H1 (cell line): ENCODE data around the gene SPAG4. TPM values are rescaled to one million over a fixed set of nuclear protein-coding genes. Genes with fewer than 3 reads are reported as not detected.

Experiments
- CTCF ChIA-PET: fragments of 300-600 bp; sonication (Branson Sonifier 250); formaldehyde crosslinking; loops from one replicate; lab custom pipeline; 2021; ENCODE audit not compliant: partially characterized antibody; lab: Charles Lee
- POLR2A ChIA-PET: fragments of 300-600 bp; sonication (Branson Sonifier 250); formaldehyde crosslinking; loops from one replicate; lab custom pipeline; 2021; ENCODE audit warnings: inconsistent platforms; ENCODE audit not compliant: partially characterized antibody; lab: Charles Lee
- DNase-seq, 2 experiments: peaks; one replicate each; pipeline versions ENCODE4 v3.0.0 to v3.0.0-alpha.2; 2010 to 2022; ENCODE audit warnings: low spot score in 2 of 2, low read depth in 1 of 2, mixed read lengths in 1 of 2
- FAIRE-seq: peaks from 2 replicates; lab custom pipeline; 2011; peaks lifted over from hg19 to GRCh38; lab: Jason Lieb, UNC
- H2AFZ ChIP-seq: 2 replicates; pipeline ENCODE4 v1.8.1; 2012; ENCODE audit warnings: low read length, inconsistent platforms
- H2AK5ac ChIP-seq: 2 replicates; pipeline ENCODE4 v1.6.1; 2013; ENCODE audit warnings: low read depth, low read length
- H2BK120ac ChIP-seq: replicated peaks from 2 replicates; pipeline ENCODE3; 2013; ENCODE audit warnings: low read depth, low read length, inconsistent platforms
- H2BK12ac ChIP-seq: 2 replicates; pipeline ENCODE4 v1.6.1; 2013; ENCODE audit warnings: low read depth, low read length
- H2BK15ac ChIP-seq: 2 replicates; pipeline ENCODE4 v1.6.1; 2013; ENCODE audit warnings: low read length
- H2BK20ac ChIP-seq: 2 replicates; pipeline ENCODE4 v1.6.1; 2013; ENCODE audit warnings: low read length
- H2BK5ac ChIP-seq: 2 replicates; pipeline ENCODE4 v1.6.1; 2013; ENCODE audit warnings: low read depth, low read length
- H3K14ac ChIP-seq: 2 replicates; pipeline ENCODE4 v1.6.1; 2013; ENCODE audit warnings: inconsistent platforms; ENCODE audit not compliant: insufficient read length
- H3K18ac ChIP-seq: 2 replicates; pipeline ENCODE4 v1.6.1; 2013; ENCODE audit warnings: low read length; ENCODE audit errors: extremely low read depth
- H3K23ac ChIP-seq: 2 replicates; pipeline ENCODE4 v1.6.1; 2013; ENCODE audit warnings: inconsistent platforms; ENCODE audit not compliant: insufficient read length
- H3K23me2 ChIP-seq: 2 replicates; pipeline ENCODE4 v1.6.1; 2013; ENCODE audit warnings: low read depth, low read length
- H3K27ac ChIP-seq: 2 replicates; pipeline ENCODE4 v1.6.1; 2011; ENCODE audit warnings: low read depth, low read length, inconsistent platforms
- H3K27me3 ChIP-seq, 4 experiments: replicated peaks in 1 of 4; 1 replicate in 1 of 4; 2 replicates in 3 of 4; pipeline versions ENCODE4 v1.6.1 to v1.8.1; 2011 to 2013; ENCODE audit warnings: low read length in 3 of 4, mild to moderate bottlenecking in 3 of 4, inconsistent platforms in 2 of 4, mixed read lengths in 2 of 4, moderate library complexity in 1 of 4; ENCODE audit not compliant: control insufficient read depth in 3 of 4, insufficient read depth in 3 of 4; ENCODE audit errors: extremely low read depth in 1 of 4
- H3K36me3 ChIP-seq, 4 experiments: 2 replicates each; pipeline versions ENCODE4 v1.6.1 to v1.8.1; 2011 to 2013; ENCODE audit warnings: mild to moderate bottlenecking in 4 of 4, low read length in 3 of 4, moderate library complexity in 2 of 4, control low read depth in 1 of 4, inconsistent platforms in 1 of 4; ENCODE audit not compliant: insufficient read depth in 4 of 4, control insufficient read depth in 2 of 4
- H3K4ac ChIP-seq: replicated peaks from 2 replicates; pipeline ENCODE3; 2013; ENCODE audit warnings: low read length, low read depth, mixed read lengths, inconsistent platforms; ENCODE audit not compliant: insufficient read length
- H3K4me1 ChIP-seq, 4 experiments: replicated peaks in 1 of 4; 1 replicate in 1 of 4; 2 replicates in 3 of 4; pipeline versions ENCODE4 v1.6.1 to v1.8.1; 2011 to 2013; ENCODE audit warnings: low read length in 3 of 4, inconsistent platforms in 2 of 4, mixed read lengths in 1 of 4; ENCODE audit not compliant: insufficient read depth in 4 of 4, control insufficient read depth in 3 of 4
- H3K4me2 ChIP-seq, 2 experiments: 2 replicates each; pipeline versions ENCODE4 v1.6.1 to v1.8.1; 2011 to 2013; ENCODE audit warnings: low read depth in 2 of 2, low read length in 2 of 2, control low read depth in 1 of 2, inconsistent platforms in 1 of 2, mild to moderate bottlenecking in 1 of 2; ENCODE audit not compliant: insufficient read depth in 1 of 2
- H3K4me3 ChIP-seq, 4 experiments: fragments of 200-600, 300-600 bp in 1 of 4; sonication (generic), shearing (Covaris generic), sonication (Bioruptor Twin) in 1 of 4; 2 replicates each; pipeline versions ENCODE4 v1.5.1 to v1.8.1; 2011 to 2016; ENCODE audit warnings: low read length in 4 of 4, low read depth in 3 of 4, control low read depth in 2 of 4, inconsistent platforms in 2 of 4, mild to moderate bottlenecking in 2 of 4, mixed read lengths in 1 of 4, moderate library complexity in 1 of 4; ENCODE audit not compliant: insufficient read depth in 2 of 4; ENCODE audit errors: extremely low read depth in 1 of 4
- H3K56ac ChIP-seq: replicated peaks from 2 replicates; pipeline ENCODE3; 2013; ENCODE audit warnings: low read depth, mild to moderate bottlenecking, mixed read lengths, low read length, inconsistent platforms; ENCODE audit not compliant: insufficient read length
- H3K79me1 ChIP-seq: 2 replicates; pipeline ENCODE4 v1.6.1; 2013; ENCODE audit warnings: low read depth, low read length, control low read depth
- H3K79me2 ChIP-seq, 2 experiments: 2 replicates each; pipeline versions ENCODE4 v1.6.1 to v1.8.1; 2012 to 2013; ENCODE audit warnings: low read length in 2 of 2, mild to moderate bottlenecking in 2 of 2, inconsistent platforms in 1 of 2; ENCODE audit not compliant: insufficient read depth in 2 of 2, control insufficient read depth in 1 of 2
- H3K9ac ChIP-seq, 4 experiments: replicated peaks in 1 of 4; 1 replicate in 1 of 4; 2 replicates in 3 of 4; pipeline versions ENCODE4 v1.6.1 to v1.8.1; 2011 to 2013; ENCODE audit warnings: low read depth in 3 of 4, low read length in 3 of 4, control low read depth in 2 of 4, mild to moderate bottlenecking in 2 of 4, moderate library complexity in 2 of 4, inconsistent platforms in 1 of 4; ENCODE audit errors: extremely low read depth in 1 of 4
- H3K9me3 ChIP-seq, 2 experiments: 2 replicates each; pipeline versions ENCODE4 v1.6.1 to v1.8.1; 2012 to 2013; ENCODE audit warnings: mild to moderate bottlenecking in 2 of 2, moderate library complexity in 2 of 2, control low read depth in 1 of 2, inconsistent platforms in 1 of 2, low read depth in 1 of 2, low read length in 1 of 2, mixed read lengths in 1 of 2; ENCODE audit not compliant: insufficient read depth in 2 of 2
- H4K20me1 ChIP-seq, 2 experiments: replicated peaks in 1 of 2; 2 replicates each; pipeline versions ENCODE3 to v1.8.1; 2011 to 2013; ENCODE audit warnings: inconsistent platforms in 2 of 2, low read length in 2 of 2, mild to moderate bottlenecking in 1 of 2; ENCODE audit not compliant: insufficient read depth in 2 of 2, control insufficient read depth in 1 of 2
- H4K5ac ChIP-seq: 2 replicates; pipeline ENCODE4 v1.6.1; 2013; ENCODE audit warnings: low read length, low read depth, mixed read lengths, inconsistent platforms; ENCODE audit not compliant: insufficient read length
- H4K8ac ChIP-seq: 2 replicates; pipeline ENCODE4 v1.8.0; 2013; ENCODE audit warnings: mild to moderate bottlenecking, moderate library complexity, low read length, inconsistent platforms; ENCODE audit not compliant: insufficient read depth; ENCODE audit errors: extremely low read depth
- H4K91ac ChIP-seq: replicated peaks from 2 replicates; pipeline ENCODE3; 2013; ENCODE audit warnings: low read length, mixed read lengths, inconsistent platforms; ENCODE audit not compliant: insufficient read length
- EGR1 ChIP-seq: IDR thresholded peaks from 2 replicates; pipeline ENCODE4 v1.6.1; 2011; ENCODE audit warnings: low read depth, low read length, borderline replicate concordance
- POU5F1 ChIP-seq: IDR thresholded peaks from 2 replicates; pipeline ENCODE4 v1.6.1; 2011; ENCODE audit warnings: low read depth, mild to moderate bottlenecking, low read length, moderate library complexity
- whole genome bisulfite sequencing, 2 experiments: shearing (Covaris generic) in 1 of 2; methylation state at CpG; one replicate each; pipeline versions ENCODE4 v1.1.6 to v1.1.7; 2013 to 2015; ENCODE audit warnings: low lambda C conversion rate in 2 of 2, mixed read lengths in 2 of 2, inconsistent platforms in 1 of 2, low coverage in 1 of 2, missing lambda C conversion rate in 1 of 2; ENCODE audit not compliant: insufficient replicate concordance in 2 of 2, insufficient coverage in 1 of 2, insufficient read length in 1 of 2; ENCODE audit errors: extremely low coverage in 1 of 2, missing lambda C conversion rate in 1 of 2; 5-methylcytosine and 5-hydroxymethylcytosine counted together
- long read RNA-seq, 2 experiments: library from RNA in 1 of 2; library from capped mRNA in 1 of 2; stranded (forward); transcript quantifications; one replicate each; pipeline ENCODE4 v2.0.0, GENCODE V29; 2021; ENCODE audit warnings: inconsistent platforms in 1 of 2
- polyA minus RNA-seq, 3 experiments: library from RNA; depleted of rRNA, polyadenylated mRNA; stranded (reverse); fragments of >200 nt; gene quantifications; 1 replicate in 2 of 3; 2 replicates in 1 of 3; pipeline ENCODE4 v1.2.3, GENCODE V29; 2011
- polyA plus RNA-seq, 7 experiments: library from polyadenylated mRNA; depleted of rRNA in 3 of 7; stranded (reverse) in 5 of 7; unstranded in 2 of 7; fragments of >200 nt in 5 of 7; fragments of 200-250 nt in 2 of 7; gene quantifications; 1 replicate in 5 of 7; 2 replicates in 1 of 7; 4 replicates in 1 of 7; pipeline versions ENCODE4 v1.2.1 to v1.2.3, GENCODE V29; 2011 to 2013; ENCODE audit warnings: missing spikeins in 2 of 7, mixed read lengths in 2 of 7
- total RNA-seq: library from RNA; stranded (reverse); fragmentation: NEBNext Ultra II Directional; extraction: Animal tissue kit (Norgen Biotek cat#: 25700); gene quantifications from 2 replicates; pipeline ENCODE4 v1.2.1, GENCODE V29; 2021
- TF ChIP-seq, protein P1 (sequence below), 3 experiments: IDR thresholded peaks; 1 replicate in 2 of 3; 2 replicates in 1 of 3; pipeline versions ENCODE4 v1.5.1 to v1.6.1; 2011; ENCODE audit warnings: low read length in 3 of 3, mild to moderate bottlenecking in 3 of 3, inconsistent platforms in 2 of 3, low read depth in 1 of 3, moderate library complexity in 1 of 3; ENCODE audit not compliant: insufficient read depth in 1 of 3; ENCODE audit errors: control extremely low read depth in 1 of 3

The SPAG4 gene, protein sequence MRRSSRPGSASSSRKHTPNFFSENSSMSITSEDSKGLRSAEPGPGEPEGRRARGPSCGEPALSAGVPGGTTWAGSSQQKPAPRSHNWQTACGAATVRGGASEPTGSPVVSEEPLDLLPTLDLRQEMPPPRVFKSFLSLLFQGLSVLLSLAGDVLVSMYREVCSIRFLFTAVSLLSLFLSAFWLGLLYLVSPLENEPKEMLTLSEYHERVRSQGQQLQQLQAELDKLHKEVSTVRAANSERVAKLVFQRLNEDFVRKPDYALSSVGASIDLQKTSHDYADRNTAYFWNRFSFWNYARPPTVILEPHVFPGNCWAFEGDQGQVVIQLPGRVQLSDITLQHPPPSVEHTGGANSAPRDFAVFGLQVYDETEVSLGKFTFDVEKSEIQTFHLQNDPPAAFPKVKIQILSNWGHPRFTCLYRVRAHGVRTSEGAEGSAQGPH
- total RNA-seq (1.5 and 2.4 TPM in 2 replicates), polyA plus RNA-seq (2011; rRNA removed) (6.0 and 8.9 TPM in 2 replicates), polyA minus RNA-seq (2011; rRNA and poly(A)+ RNA removed) (1.6 and 2.1 TPM in 2 replicates)
- polyA plus RNA-seq (2011; cell fraction: cytosol; rRNA removed), result 5.8 TPM
- 16.4 TPM for polyA plus RNA-seq (2011; cell fraction: nucleus; rRNA removed)
- 2.2 to 6.2 TPM (median 4.0 TPM) in 4 replicates for polyA plus RNA-seq (2012, experiment 1 of 2)
- polyA plus RNA-seq (2012, experiment 2 of 2), result 5.5 TPM
- 5.0 TPM for polyA plus RNA-seq (2013, experiment 1 of 2)
- polyA plus RNA-seq (2013, experiment 2 of 2), result 3.8 TPM
- polyA minus RNA-seq (2011; cell fraction: cytosol; rRNA and poly(A)+ RNA removed), result not detected
- 6.1 TPM for polyA minus RNA-seq (2011; cell fraction: nucleus; rRNA and poly(A)+ RNA removed)
- long read RNA-seq, experiment 1, result 0 reads
- long read RNA-seq, experiment 2, partial matches to known transcripts, result 2 of 2 reads
- long read RNA-seq, experiment 2, other reads (novel, unspliced or antisense), result 0 of 2 reads

DNA sequence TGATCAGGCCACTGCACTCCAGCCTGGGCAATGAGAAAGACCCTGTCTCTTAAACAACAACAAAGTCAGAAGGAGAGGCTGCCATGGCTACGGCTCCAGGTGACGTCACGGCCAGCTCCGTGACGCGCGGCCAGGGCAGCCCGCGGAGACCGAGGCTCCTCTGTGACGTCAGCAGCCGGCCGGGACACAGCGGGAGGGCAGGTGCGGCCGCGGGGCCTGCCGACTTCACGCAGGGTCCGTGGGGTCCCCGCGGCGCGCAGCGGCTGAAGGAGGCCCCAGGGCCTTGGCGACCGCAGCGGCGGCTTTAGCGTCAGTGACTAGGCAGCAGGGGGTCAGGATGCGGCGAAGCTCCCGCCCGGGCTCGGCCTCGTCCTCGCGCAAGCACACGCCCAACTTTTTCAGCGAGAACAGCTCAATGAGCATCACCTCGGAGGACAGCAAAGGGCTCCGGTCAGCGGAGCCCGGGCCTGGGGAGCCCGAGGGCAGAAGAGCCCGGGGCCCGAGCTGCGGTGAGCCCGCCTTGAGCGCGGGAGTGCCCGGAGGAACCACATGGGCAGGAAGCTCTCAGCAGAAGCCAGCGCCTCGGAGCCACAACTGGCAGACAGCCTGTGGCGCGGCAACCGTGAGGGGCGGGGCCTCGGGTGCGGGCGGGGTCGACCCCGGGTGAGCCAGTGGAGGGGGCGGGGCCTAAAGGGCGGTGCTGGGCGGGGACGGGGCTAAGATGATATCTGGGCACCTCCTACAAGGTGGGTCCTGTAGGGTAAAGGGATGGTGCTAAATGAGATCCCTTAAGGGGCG lies at the start of gene SPAG4:
Gene SPAG4, plus strand, starts transcription at position 163 of the 798 bp plus-strand sequence. Its CDS starts 175 bp downstream, at position 338.
- no peak within 1 kb of the TSS for H3K4ac ChIP-seq
- H4K91ac ChIP-seq, result peak within 1 kb of the TSS; percentile 55
- ChIA-PET POLR2A (interaction anchor here (0.6 to 4.5 kb wide), 17 partner anchors 8 to 338 kb away, joined by 3 to 28 read pairs (median 4); partner anchors contain the start of genes CPNE1, NFS1, RBM12 and RBM39), CTCF (interaction anchor here (0.6 to 10.1 kb wide), 3 partner anchors 12 to 337 kb away, joined by 3 to 121 read pairs (median 3); no protein-coding TSS in a partner anchor)
- no peak within 1 kb of the TSS for H2AK5ac ChIP-seq
- H2BK15ac ChIP-seq, result no peak within 1 kb of the TSS
- peak within 1 kb of the TSS; percentile 65 for H4K5ac ChIP-seq
- DNase-seq (peak; percentile 98 to 100), FAIRE-seq (no peak)
- no peaks in the 10 kb centered on the region for H3K9me3 ChIP-seq
- H2BK120ac ChIP-seq, result no peak within 1 kb of the TSS
- peak within 1 kb of the TSS; percentile 78 to 96 for H3K4me2 ChIP-seq
- peak within 1 kb of the TSS; percentile 78 for H3K18ac ChIP-seq
- H3K4me3 ChIP-seq, result peak within 1 kb of the TSS; percentile 43 to 67 (median 55)
- H3K27me3 ChIP-seq, result peaks cover 0 to 12% (median 7%) of the 10 kb centered on the region in 4 experiments; a peak in 4 of 7 replicates
- H2BK20ac ChIP-seq, result no peak within 1 kb of the TSS; the same call in 1 of the 2 replicates
- H2AFZ ChIP-seq, result peak within 1 kb of the TSS; percentile 37; the same call in 1 of the 2 replicates
- peak within 1 kb of the TSS; percentile 73 for H3K56ac ChIP-seq
- H3K79me1 ChIP-seq, result no peaks in the 10 kb centered on the region
- no peaks in the 10 kb centered on the region for H4K20me1 ChIP-seq
- H3K79me2 ChIP-seq, result no peaks in the 10 kb centered on the region
- no peak within 1 kb of the TSS for H3K14ac ChIP-seq
- peaks cover 12% of the 10 kb centered on the region; the same call in 1 of the 2 replicates for H3K23me2 ChIP-seq
- H3K4me1 ChIP-seq, result peaks cover 0 to 19% (median 8%) of the 10 kb centered on the region in 4 experiments; a peak in 6 of 7 replicates
- peak within 1 kb of the TSS; percentile 85 for H4K8ac ChIP-seq
- no peak within 1 kb of the TSS; the same call in 1 of the 2 replicates for H2BK12ac ChIP-seq
- no peak within 1 kb of the TSS for H3K23ac ChIP-seq
- 3% methylated on average over 60 of the region's 68 CpGs; no CpG with 5 or more reads in 1 of the 2 experiments for WGBS, 2 experiments
- no peaks in the 10 kb centered on the region for H3K36me3 ChIP-seq
- peak within 1 kb of the TSS; percentile 75 for H3K27ac ChIP-seq
- H2BK5ac ChIP-seq, result peak within 1 kb of the TSS; percentile 52; the same call in 1 of the 2 replicates
- H3K9ac ChIP-seq, result peak within 1 kb of the TSS in 3 of 4 experiments; percentile 56 to 71 (median 68); a peak in 5 of 7 replicates
- TF ChIP-seq EGR1 (no peak), POU5F1 (no peak)
- TF ChIP-seq, protein P1, sequence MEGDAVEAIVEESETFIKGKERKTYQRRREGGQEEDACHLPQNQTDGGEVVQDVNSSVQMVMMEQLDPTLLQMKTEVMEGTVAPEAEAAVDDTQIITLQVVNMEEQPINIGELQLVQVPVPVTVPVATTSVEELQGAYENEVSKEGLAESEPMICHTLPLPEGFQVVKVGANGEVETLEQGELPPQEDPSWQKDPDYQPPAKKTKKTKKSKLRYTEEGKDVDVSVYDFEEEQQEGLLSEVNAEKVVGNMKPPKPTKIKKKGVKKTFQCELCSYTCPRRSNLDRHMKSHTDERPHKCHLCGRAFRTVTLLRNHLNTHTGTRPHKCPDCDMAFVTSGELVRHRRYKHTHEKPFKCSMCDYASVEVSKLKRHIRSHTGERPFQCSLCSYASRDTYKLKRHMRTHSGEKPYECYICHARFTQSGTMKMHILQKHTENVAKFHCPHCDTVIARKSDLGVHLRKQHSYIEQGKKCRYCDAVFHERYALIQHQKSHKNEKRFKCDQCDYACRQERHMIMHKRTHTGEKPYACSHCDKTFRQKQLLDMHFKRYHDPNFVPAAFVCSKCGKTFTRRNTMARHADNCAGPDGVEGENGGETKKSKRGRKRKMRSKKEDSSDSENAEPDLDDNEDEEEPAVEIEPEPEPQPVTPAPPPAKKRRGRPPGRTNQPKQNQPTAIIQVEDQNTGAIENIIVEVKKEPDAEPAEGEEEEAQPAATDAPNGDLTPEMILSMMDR (IDR thresholded peaks at IDR 0.05; ENCODE audit: control extremely low read depth in 1 of 3, insufficient read depth in 1 of 3, low read depth in 1 of 3, low read length in 3 of 3), result no peak
